Right hindlimb (tissue), 1 donor: Measurements from ENCODE around the gene PGA3.
"Not testable (repeated sequence)": the region's sequence is repeated elsewhere in the genome, so short reads cannot be mapped to it uniquely, and the experiment has no call there.

Experiments
- DNase-seq: peaks from one replicate; pipeline ENCODE4 v3.0.0-alpha.2; 2018

The PGA3 gene

DNA sequence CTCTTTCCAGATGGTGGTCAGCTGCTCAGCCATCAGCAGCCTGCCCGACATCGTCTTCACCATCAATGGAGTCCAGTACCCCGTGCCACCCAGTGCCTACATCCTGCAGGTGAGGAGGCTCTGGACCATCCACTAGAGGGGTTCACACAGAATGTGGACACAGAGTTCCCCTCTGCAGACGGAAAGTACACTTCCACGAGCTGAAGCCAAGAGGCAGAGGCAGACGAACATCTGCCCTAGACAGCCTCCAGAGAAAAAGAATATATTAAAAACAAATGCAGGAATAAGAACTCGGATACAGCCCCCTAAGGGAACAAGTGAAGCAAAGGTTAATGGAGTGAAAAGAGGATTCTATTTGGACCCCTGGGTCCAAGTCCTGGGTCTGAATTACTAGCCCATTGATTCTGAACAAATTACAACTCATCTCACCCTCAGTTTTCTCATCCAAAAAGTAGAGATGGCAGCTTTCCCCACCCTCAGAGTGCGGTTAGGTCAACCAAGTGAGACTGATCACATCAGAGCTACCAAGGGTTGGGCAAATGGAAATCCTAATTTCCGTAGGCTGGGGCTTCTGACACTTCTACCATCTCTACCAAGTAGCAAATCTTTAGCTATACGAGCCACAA is 8.1 kb downstream of the PGA3 start:
- DNase-seq = not testable (repeated sequence)

DNA sequence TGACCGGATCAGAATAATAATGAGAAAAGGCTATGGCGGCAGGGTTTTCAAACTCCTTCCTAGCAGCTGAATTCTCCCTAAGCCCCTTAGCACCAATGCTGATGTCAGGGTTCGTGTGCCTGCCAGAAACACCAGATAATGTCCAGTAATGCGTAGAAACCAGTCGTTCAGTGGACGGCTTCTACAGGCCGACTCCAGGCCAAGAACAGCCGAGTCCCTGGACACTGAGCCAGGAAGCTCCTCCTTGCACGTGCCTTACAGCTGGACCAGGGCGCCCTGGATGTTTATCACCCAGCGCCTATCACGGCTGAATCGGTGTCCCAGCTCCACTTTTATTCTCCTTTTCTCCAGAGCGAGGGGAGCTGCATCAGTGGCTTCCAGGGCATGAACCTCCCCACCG is 8.9 kb downstream of the PGA3 start:
- not testable (repeated sequence) for DNase-seq

DNA sequence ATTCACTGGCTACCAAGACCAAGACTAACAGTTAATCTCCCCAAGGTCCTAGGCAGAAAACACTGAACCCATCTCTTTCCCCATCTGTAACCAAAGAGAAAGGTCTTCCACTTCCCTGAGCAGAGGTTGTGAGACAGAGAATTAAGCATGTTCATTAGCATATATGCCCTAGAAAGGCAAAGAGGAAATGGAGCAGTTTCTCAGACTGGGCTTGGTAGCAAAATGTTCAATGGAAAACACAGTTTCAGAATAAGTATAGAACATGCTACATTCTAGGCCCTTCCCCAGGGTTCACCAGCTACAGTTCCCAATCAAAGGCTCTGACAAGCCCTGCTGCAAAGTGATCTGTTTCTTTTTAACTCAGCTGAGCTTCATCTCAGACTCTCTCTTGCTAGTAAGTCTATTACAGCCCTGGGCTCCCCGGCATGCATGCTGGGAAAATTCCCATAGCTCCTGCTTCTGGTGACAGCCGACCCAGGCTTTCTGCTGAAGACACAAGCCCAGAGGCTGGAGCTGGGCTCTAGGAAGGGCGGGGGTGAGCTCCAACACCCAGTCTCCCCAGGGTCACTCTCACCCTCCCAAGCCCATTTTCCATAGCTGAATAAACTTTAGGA is 10.5 kb downstream of the PGA3 start:
- not testable (repeated sequence) for DNase-seq

DNA sequence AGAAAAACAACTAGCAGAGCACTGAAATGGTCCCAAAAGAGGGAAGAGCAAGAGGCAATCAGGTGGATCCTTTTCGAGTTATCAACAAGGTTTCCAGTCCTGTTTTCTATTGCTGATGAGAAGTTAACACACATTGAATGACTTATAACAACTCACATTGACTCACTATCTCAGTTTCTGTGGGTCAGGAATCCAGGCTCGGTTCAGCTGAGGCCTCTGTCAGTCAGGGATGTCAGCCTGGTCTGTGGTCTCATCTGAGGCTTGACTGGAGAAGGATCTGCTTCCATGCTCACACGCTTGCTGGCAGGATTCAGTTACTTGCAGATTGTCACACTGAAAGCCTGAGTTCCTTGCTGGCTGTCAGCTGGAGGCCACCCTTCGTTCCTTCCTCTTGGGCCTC is 15.0 kb downstream of the PGA3 start:
- DNase-seq = not testable (repeated sequence)

DNA sequence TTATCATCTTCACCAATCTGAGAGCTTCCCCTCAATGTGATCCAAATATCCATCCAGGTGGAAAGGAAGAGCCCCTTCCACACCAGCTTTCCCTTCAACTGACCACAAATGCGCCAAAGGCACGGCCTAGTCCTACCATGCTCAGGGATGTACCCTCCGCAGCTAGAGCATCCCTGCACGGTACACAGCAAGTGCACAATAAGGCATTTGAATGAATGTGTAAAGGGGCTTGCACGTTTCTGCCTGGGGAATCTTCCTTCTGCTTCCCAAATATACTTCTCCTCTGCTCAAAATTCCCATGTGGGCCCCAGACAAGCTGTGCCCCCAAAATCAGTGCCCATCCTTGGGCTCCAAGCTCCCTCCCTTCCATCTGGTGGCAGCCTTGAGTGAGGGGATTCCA is 15.7 kb downstream of the PGA3 start:
- DNase-seq = not testable (repeated sequence)

DNA sequence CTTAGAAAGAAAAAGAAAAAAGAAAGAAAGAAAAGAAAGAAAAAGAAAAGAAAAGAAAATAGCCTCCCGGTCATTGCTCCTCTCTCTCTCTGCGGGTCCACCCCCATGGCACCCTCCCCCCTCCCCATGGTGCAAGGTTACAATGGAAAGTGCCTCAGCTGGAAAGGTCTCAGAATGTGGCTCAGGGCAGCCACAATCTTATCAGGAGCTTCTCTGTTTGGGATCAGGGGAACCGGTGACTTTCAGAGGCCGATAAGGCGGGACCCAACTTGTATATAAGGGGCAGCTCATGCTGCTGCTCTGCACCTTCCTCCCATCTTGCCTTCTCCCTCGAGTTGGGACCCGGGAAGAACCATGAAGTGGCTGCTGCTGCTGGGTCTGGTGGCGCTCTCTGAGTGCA is 18.7 kb downstream of the PGA3 start, which contains the start of gene PGA4:
TSS of gene PGA4 (plus strand) at position 301 of the 400 bp plus-strand sequence. CDS start at position 355, 54 bp downstream.
- not testable (repeated sequence) for DNase-seq

DNA sequence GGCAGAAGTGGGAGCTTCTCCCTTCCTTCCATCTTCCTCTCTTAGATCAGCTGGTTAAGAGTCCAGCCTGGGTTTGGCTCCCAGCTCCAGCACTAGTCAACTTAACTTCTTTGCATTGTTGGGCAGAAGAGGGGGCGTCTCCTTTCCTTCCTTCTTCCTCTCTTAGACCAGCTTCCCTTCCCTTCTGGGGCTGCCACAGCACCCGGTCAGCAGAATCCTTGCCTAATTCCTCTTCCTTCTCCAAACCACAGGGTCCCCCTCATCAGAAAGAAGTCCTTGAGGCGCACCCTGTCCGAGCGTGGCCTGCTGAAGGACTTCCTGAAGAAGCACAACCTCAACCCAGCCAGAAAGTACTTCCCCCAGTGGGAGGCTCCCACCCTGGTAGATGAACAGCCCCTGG is 19.4 kb downstream of the PGA3 start:
- DNase-seq = not testable (repeated sequence)

DNA sequence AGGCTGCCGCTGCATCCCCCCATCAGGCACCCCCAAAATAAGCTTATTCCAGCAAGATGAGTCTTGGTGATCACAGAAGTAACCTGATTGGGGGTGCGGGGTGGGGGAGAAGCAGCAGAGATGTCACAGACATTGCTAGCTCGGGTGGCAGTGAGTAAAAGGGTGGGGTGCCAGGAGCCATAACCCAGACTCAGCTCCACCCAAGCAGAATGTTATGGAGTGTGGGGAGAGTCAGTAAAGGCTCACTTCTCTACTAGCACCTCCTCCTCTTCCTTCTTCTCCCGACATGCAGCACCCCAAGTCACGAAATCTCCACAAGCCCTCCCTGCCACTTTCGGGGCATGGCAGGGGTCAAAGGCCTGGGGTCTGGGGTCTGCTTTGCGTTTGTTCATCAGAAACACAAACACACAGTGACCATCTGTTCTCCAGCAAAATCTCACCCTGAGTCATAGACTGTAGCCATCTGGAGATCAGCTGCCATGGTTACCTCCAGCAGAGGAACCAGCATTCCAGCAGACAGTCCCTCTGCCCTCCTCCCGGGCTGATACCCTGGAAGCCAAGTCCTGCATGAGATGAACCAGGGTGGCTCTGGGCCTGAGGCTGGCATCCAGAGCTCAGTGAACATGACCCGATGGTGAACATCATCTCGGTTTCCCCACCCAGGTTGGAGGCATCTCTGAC is 23.3 kb downstream of the PGA3 start:
- DNase-seq = not testable (repeated sequence)

DNA sequence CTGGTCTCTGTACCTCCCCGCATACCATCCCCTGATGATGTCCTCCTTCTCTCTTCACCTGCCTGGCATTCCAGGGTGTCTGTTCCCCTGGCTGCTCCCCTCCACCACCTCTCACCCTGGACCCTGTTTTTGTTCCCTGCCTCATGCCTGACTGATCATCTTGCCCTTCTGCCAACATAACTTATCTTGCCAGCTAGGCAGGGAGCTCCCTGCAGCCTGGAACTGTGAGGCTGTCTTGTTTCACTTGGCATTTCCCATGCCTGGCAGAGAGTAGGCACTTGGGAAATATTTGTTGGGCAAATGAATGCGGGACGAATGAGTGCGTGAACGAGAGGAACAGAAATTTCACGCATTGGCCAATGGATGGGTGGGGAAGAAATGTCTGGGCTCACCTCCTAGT is 26.1 kb downstream of the PGA3 start:
- DNase-seq = not testable (repeated sequence)

DNA sequence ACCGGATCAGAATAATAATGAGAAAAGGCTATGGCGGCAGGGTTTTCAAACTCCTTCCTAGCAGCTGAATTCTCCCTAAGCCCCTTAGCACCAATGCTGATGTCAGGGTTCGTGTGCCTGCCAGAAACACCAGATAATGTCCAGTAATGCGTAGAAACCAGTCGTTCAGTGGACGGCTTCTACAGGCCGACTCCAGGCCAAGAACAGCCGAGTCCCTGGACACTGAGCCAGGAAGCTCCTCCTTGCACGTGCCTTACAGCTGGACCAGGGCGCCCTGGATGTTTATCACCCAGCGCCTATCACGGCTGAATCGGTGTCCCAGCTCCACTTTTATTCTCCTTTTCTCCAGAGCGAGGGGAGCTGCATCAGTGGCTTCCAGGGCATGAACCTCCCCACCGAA is 27.7 kb downstream of the PGA3 start:
- DNase-seq = not testable (repeated sequence)

DNA sequence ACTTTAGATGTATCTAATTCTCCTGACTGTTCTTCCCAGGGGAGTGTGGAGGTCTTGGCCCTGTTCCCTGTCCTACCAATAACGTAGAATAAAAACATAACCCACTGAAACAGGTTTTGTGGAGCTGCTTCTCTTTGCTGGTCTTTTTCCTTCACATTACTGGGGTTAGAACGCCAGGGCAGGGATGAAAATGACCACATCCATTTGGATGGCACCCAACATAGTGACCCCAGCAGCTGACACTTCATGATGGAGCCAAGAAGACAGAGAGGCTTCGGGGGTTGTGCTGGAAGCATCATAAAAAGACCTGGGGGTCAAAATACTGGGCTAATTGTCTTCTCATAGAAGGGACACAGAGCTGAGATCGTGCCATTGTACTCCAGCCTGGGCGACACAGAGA is 28.3 kb downstream of the PGA3 start:
- DNase-seq = not testable (repeated sequence)

DNA sequence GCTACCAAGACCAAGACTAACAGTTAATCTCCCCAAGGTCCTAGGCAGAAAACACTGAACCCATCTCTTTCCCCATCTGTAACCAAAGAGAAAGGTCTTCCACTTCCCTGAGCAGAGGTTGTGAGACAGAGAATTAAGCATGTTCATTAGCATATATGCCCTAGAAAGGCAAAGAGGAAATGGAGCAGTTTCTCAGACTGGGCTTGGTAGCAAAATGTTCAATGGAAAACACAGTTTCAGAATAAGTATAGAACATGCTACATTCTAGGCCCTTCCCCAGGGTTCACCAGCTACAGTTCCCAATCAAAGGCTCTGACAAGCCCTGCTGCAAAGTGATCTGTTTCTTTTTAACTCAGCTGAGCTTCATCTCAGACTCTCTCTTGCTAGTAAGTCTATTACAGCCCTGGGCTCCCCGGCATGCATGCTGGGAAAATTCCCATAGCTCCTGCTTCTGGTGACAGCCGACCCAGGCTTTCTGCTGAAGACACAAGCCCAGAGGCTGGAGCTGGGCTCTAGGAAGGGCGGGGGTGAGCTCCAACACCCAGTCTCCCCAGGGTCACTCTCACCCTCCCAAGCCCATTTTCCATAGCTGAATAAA is 29.3 kb downstream of the PGA3 start:
- DNase-seq = not testable (repeated sequence)

DNA sequence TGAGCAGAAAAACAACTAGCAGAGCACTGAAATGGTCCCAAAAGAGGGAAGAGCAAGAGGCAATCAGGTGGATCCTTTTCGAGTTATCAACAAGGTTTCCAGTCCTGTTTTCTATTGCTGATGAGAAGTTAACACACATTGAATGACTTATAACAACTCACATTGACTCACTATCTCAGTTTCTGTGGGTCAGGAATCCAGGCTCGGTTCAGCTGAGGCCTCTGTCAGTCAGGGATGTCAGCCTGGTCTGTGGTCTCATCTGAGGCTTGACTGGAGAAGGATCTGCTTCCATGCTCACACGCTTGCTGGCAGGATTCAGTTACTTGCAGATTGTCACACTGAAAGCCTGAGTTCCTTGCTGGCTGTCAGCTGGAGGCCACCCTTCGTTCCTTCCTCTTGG is 33.8 kb downstream of the PGA3 start:
- not testable (repeated sequence) for DNase-seq

DNA sequence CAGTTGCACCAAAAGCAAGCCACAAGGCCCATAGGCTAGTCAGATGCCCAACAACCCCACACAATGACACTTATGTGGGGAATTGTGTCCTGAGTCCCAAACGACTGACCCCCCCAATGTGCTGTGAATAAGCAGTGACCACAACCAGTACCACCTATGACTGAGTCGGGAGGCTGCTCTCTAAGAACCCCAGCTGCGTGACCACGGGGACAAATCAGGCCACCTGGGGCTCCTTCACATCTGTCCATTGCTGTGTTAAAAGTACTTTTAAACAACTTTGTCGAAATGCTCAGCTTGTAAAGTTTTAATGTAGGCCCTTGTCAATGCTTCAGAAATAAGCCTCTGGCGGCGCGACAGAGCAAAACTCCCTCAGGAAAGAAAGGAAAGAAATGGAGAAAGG is 37.0 kb downstream of the PGA3 start:
- DNase-seq = not testable (repeated sequence)

DNA sequence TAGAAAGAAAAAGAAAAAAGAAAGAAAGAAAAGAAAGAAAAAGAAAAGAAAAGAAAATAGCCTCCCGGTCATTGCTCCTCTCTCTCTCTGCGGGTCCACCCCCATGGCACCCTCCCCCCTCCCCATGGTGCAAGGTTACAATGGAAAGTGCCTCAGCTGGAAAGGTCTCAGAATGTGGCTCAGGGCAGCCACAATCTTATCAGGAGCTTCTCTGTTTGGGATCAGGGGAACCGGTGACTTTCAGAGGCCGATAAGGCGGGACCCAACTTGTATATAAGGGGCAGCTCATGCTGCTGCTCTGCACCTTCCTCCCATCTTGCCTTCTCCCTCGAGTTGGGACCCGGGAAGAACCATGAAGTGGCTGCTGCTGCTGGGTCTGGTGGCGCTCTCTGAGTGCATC is 37.6 kb downstream of the PGA3 start, which contains the start of gene PGA5:
TSS of gene PGA5 (plus strand) at position 301 of the 400 bp plus-strand sequence. CDS start at position 353, 52 bp downstream.
- not testable (repeated sequence) for DNase-seq

DNA sequence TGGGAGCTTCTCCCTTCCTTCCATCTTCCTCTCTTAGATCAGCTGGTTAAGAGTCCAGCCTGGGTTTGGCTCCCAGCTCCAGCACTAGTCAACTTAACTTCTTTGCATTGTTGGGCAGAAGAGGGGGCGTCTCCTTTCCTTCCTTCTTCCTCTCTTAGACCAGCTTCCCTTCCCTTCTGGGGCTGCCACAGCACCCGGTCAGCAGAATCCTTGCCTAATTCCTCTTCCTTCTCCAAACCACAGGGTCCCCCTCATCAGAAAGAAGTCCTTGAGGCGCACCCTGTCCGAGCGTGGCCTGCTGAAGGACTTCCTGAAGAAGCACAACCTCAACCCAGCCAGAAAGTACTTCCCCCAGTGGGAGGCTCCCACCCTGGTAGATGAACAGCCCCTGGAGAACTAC is 38.2 kb downstream of the PGA3 start:
- DNase-seq = not testable (repeated sequence)

DNA sequence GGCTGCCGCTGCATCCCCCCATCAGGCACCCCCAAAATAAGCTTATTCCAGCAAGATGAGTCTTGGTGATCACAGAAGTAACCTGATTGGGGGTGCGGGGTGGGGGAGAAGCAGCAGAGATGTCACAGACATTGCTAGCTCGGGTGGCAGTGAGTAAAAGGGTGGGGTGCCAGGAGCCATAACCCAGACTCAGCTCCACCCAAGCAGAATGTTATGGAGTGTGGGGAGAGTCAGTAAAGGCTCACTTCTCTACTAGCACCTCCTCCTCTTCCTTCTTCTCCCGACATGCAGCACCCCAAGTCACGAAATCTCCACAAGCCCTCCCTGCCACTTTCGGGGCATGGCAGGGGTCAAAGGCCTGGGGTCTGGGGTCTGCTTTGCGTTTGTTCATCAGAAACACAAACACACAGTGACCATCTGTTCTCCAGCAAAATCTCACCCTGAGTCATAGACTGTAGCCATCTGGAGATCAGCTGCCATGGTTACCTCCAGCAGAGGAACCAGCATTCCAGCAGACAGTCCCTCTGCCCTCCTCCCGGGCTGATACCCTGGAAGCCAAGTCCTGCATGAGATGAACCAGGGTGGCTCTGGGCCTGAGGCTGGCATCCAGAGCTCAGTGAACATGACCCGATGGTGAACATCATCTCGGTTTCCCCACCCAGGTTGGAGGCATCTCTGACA is 42.1 kb downstream of the PGA3 start:
- DNase-seq = not testable (repeated sequence)

DNA sequence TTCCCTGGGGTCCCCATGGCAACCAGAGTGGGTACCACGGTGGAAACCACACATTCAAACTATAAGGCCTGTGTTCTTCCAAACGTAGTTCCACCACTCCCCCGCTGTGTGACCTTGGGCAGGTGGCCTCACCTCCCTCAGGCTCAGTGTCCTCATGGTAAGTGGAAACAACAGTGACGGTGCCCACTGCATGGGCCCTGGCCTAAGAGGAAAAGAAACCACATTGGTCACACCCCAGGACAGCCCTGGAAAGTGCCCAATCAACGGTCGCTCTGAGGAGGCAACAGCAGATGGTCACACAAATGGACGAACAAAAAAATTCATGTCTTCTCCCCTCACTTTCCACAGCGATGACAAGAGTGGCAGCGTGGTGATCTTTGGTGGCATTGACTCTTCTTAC is 44.8 kb downstream of the PGA3 start:
- DNase-seq = not testable (repeated sequence)

DNA sequence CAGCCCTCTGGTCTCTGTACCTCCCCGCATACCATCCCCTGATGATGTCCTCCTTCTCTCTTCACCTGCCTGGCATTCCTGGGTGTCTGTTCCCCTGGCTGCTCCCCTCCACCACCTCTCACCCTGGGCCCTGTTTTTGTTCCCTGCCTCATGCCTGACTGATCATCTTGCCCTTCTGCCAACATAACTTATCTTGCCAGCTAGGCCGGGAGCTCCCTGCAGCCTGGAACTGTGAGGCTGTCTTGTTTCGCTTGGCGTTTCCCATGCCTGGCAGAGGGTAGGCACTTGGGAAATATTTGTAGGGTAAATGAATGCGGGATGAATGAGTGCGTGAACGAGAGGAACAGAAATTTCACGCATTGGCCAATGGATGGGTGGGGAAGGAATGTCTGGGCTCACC is 45.9 kb downstream of the PGA3 start:
- not testable (repeated sequence) for DNase-seq

DNA sequence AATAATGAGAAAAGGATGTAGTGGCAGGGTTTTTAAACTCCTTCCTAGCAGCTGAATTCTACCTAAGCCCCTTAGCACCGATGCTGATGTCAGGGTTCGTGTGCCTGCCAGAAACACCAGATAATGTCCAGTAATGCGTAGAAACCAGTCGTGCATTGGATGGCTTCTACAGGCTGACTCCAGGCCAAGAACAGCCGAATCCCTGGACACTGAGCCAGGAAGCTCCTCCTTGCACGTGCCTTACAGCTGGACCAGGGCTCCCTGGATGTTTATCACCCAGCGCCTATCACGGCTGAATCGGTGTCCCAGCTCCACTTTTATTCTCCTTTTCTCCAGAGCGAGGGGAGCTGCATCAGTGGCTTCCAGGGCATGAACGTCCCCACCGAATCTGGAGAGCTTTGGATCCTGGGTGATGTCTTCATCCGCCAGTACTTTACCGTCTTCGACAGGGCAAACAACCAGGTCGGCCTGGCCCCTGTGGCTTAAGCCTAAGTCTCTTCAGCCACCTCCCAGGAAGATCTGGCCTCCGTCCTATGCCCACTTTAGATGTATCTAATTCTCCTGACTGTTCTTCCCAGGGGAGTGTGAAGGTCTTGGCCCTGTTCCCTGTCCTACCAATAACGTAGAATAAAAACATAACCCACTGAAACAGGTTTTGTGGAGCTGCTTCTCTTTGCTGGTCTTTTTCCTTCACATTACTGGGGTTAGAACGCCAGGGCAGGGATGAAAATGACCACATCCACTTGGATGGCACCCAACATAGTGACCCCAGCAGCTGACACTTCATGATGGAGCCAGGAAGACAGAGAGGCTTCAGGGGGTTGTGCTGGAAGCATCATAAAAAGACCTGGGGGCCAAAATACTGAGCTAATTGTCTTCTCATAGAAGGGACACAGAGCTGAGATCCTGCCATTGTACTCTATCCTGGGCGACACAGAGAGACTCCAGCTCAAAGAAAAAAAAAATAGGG is 47.8 kb downstream of the PGA3 start:
- peak; percentile 91 for DNase-seq

DNA sequence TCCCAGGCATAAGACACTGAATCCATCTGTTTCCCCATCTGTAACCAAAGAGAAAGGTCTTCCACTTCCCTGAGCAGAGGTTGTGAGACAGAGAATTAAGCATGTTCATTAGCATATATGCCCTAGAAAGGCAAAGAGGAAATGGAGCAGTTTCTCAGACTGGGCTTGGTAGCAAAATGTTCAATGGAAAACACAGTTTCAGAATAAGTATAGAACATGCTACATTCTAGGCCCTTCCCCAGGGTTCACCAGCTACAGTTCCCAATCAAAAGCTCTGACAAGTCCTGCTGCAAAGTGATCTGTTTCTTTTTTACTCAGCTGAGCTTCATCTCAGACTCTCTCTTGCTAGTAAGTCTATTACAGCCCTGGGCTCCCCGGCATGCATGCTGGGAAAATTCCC is 49.0 kb downstream of the PGA3 start:
- not testable (repeated sequence) for DNase-seq
